ENCODE measurements around the gene SH3RF1.

SH3RF1 gene

GRCh38 chr4:169275180-169275579 lies 4.4 kb upstream of the SH3RF1 start:
- no peak for DNase-seq

DNA sequence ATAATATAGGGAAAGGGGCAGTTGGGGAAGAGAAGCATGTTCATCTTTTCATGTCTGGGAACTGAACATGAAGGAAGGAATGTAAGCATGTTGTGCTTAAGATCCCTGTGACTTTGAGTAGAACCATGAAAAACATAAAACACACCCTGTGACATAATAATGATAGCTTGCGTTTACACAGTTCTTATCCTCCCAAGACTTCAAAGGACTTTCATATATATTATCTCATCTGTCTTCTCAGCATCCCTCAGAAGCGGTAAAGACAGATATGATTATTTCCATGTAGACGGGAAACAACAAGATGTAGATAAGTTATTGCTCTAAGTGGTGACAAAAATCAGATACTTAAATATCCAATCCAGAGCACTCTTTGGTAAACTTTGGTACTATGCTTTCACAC lies 3.3 kb upstream of the SH3RF1 start:
- DNase-seq, result no peak

DNA sequence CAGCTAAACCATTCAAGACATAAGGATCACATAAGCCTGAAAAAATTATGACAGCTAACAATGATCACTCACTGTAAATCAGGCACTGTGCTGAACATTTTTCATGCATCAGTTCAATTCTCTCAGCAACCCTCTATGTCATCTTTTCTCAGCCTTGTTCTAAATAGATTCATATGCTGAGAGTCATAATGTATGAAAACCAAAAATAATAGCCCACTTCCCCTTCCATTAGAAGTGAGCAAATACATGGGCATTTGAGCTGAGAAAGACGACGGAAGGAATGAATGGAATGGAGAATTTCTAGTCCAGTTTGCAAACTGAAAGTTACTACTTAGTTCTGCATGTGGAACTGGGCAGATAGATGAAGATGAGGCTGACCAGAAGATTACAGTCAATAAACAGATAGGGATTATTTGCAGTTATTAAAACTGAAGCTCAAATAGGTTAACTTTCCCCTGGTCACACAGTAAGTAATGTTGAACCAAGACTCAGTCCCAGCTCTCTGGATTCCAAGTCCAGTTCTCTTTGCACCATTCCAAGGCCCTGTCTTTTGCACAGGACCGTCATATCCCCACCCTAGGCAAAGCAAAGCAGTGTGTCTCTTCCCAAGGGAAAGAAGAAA lies 1.6 kb upstream of the SH3RF1 start:
- no peak for DNase-seq

GRCh38 chr4:169271692-169272007 lies 894 bp upstream of the SH3RF1 start:
- no peak for DNase-seq

GRCh38 chr4:169269916-169270809 lies 593 bp downstream of the SH3RF1 start:
- DNase-seq, result peak; percentile 26 to 66

- DNase-seq, result no peak
These were observed 1.6 kb downstream of the SH3RF1 start for GRCh38 chr4:169268951-169269760.

DNA sequence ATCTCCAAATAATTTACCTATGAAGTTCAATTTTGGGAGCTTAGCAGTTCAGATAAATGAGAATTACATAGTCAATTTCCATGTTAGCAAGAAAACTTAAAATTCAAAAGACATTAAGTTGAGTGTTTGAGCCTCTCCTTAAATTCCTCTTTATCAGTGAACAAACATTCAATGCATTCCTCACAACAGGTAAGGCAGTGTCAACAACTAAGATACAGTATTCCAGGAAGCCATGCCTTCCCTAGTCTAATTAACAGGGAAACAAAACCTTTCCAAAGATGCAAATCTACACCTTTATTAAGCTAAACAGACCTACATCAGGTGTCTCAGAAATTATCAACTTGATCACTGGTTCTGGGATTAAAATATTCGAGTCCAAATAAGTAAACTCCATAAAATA lies 3.7 kb downstream of the SH3RF1 start:
- no peak for DNase-seq

DNA sequence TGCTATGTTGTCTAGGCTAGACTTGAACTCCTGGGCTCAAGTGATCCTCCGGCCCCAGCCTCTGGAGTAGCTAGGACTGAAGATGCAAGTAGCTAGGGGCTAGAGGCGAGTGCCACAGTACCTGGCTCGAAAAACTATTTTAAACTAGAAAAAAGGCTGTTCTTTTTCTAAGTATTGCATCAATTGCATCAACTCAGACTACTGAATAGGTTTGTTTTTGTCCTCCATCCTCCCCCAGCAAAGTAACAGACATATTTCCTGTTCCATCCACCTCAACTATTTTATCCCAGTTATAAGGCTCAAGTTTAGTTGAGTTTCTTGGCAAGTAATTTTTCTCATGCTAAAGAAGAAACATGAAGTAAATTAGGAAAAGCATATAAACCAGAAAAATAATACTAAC lies 4.1 kb downstream of the SH3RF1 start:
- no peak for DNase-seq

GRCh38 chr4:169266081-169266480 lies 4.7 kb downstream of the SH3RF1 start:
- DNase-seq, result no peak

GRCh38 chr4:169263791-169264392 lies 6.9 kb downstream of the SH3RF1 start:
- DNase-seq, result no peak

DNA sequence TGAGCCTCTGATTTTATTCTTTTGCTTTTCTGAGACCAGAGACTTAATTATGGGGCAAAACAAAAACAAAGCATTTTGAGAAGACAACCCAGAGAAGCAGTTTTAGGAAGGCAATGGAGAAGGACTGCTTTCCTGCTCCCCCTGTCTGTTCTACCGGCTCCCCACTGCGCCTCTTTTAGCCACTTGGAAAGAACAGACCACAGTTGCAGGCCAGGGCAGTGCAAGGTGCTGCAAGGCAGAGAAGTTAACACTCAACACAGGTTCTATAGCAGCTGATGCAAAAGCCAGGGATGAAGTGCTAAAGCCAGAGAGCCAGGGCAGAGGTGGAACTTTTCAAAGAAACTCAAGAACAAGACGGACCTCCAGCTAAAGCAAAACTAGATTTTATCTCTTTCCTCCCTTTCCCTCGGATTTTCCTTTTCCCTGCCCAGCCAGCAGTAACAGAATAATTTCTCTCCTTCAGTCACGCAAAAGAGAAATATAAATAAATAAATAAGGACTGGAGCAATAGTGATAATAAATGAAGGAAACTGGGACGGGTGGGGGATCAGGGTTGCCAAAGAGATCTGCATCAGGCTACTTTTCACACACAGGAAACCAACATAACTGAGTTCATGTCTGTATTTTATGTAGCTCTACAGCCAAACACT lies 10.4 kb downstream of the SH3RF1 start:
- DNase-seq, result no peak

DNA sequence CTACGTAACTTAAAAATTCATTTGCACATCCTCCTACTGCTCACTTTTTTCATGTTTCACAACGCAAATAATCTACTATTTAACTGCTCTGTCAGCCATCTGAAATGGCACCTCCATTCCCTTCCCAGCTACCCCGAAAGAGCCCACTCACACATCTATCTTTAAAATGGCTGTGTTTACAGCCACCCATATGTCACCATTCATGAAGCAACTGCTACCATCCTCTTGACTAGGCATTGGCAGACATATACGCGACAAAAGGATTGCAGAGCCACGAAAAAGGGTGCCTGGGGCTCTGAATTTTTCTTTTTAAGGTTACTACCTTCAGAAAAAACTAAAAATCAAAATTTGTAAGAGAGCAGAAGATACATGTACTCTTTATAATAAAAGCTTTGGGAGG lies 11.5 kb downstream of the SH3RF1 start:
- DNase-seq, result no peak

DNA sequence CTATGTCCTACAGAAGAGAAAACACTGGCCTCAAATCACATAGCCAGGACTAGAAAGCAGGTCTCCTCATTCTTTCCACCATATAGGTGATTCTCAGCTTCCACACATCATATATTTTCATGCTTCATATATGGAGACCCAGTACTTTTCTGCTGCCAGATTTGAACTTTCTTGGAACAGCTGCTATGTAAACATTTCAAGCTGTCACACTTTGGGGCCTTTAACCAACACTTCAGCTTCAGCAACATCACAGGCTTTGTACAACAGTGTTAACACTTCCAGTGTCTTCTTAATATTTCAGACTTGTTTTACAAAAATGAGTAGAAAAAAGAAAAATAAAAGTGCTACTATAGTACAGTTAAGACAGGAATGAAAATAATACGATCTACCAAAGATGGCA lies 12.6 kb downstream of the SH3RF1 start:
- no peak for DNase-seq

- DNase-seq, result no peak
These were observed 13.6 kb downstream of the SH3RF1 start for GRCh38 chr4:169256856-169257761.

GRCh38 chr4:169256101-169256612 lies 14.6 kb downstream of the SH3RF1 start:
- DNase-seq, result no peak

GRCh38 chr4:169254546-169254983 lies 16.2 kb downstream of the SH3RF1 start:
- DNase-seq, result no peak

- no peak for DNase-seq
These were observed 16.9 kb downstream of the SH3RF1 start for GRCh38 chr4:169253904-169254303.

DNA sequence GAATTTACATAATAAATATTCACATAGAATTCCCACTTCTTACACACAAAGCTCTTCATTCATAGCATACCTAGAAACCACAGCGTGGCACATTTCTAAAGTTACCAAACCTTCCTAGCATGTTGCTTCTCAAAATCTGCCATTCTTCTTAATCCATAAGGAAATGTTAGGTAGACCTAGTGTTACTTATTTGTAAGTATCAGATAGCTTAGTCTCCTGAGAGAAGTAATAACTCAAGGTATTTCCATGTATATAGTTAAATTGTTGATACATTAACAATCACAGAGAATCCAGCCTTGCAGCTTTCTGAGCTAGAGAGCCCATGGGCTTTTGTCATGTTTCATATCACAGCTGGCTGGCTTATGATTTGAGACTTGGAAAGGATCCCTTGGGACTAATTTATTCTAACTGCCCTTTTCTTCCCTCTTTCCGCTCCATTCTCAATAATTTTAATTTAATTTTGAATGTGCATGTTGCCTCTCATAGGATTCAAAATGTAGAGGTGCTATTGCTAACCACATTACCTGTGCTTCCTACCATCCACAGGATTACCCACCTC lies 17.6 kb downstream of the SH3RF1 start:
- no peak for DNase-seq

GRCh38 chr4:169252339-169253112 lies 18.2 kb downstream of the SH3RF1 start:
- DNase-seq, result no peak

Data from SHP77 (cell line).